ENCODE data around the gene GMPS. TPM values are rescaled to one million over a fixed set of nuclear protein-coding genes. Genes with fewer than 3 reads are reported as not detected.

The GMPS gene
- total RNA-seq, 6 donors from 2014 or later, result 9.4 to 38.0 (median 28.5) TPM

DNA sequence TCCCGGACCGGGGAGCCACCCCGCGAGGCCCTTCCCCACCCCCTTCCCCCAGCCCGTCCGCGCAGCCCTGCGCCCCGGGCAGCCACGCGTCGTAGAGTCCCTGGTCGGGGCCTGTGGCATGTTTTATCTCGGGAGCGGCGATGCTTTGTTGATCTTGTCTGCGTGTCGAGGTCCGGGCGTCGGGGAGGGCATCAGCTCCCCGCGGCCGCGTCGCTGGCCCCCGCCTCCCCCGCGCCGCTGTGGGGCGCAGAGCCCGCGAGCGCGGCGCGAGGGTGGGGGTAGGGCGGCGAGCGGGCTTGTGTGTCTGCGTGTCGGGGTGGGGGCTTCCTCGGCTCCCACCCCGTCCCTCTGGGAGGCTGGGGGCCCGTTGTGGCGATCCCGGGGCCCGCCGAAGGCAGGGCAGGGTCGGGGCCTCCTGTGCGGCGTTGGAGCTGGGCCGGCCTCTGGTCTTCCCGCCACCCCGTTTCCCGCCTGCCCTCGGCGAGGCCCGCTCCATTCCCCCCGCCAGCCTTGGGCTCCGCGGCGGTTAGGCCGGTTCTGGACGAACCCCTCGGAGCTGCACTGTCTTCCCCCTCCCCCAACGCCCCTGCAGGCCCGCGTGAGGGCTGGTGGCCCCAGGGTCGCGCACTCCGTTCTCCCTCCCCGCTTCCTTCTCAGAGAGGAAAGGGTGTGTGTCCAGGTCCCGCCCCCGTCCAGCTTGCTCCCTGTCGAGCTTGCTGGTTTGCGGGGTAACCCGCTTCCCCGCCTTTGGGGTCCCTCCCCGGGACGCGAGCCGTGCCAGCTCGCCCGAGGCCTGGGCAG lies 695 bp downstream of the GMPS start:
- H3K27me3 ChIP-seq, result no peaks in the 10 kb centered on the region
- TF ChIP-seq POLR2A (IDR thresholded peaks at IDR 0.05) (no peak), EP300 (IDR thresholded peaks at IDR 0.05) (no peak), POLR2AphosphoS5 (IDR thresholded peaks at IDR 0.05) (no peak)
- TF ChIP-seq, protein P1, sequence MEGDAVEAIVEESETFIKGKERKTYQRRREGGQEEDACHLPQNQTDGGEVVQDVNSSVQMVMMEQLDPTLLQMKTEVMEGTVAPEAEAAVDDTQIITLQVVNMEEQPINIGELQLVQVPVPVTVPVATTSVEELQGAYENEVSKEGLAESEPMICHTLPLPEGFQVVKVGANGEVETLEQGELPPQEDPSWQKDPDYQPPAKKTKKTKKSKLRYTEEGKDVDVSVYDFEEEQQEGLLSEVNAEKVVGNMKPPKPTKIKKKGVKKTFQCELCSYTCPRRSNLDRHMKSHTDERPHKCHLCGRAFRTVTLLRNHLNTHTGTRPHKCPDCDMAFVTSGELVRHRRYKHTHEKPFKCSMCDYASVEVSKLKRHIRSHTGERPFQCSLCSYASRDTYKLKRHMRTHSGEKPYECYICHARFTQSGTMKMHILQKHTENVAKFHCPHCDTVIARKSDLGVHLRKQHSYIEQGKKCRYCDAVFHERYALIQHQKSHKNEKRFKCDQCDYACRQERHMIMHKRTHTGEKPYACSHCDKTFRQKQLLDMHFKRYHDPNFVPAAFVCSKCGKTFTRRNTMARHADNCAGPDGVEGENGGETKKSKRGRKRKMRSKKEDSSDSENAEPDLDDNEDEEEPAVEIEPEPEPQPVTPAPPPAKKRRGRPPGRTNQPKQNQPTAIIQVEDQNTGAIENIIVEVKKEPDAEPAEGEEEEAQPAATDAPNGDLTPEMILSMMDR (IDR thresholded peaks at IDR 0.05), result no peak
- peaks cover 21 to 24% (median 22%) of the 10 kb centered on the region in 4 donors for H3K4me1 ChIP-seq
- H3K36me3 ChIP-seq, result no peaks in the 10 kb centered on the region
- no peaks in the 10 kb centered on the region for H3K9me3 ChIP-seq
- 0% methylated on average over 10 to 28 of the region's 85 CpGs for WGBS, 2 donors
- peak overlapping the region; percentile 93 to 97 (median 94) for H3K27ac ChIP-seq
- peak; percentile 77 to 90 for DNase-seq
- peak overlapping the region; percentile 80 to 98 (median 94) for H3K4me3 ChIP-seq
- peak; percentile 46 to 67 for ATAC-seq (ENCODE audit: low FRiP score in 2 of 2)

DNA sequence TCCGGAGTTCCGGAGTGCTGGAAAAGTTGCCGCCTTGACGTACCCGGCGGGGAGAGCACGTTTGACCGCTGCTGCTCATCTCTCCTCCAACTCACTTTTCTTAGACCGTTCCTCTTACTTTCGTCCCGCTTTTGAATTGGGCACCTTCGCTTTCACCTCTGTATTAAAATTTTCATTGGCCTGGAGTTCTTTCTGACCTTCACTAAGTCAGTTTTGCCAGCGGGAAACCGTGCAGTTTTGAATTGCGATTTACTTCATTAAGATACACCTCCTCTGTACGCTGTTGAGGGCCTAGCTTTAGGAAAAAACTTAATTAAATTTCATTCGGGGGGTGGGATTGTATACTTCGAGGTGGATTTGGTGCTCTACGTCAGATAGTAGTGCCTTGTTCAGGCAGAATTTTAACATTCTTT lies 1.3 kb downstream of the GMPS start:
- ATAC-seq (ENCODE audit: low FRiP score in 2 of 2), result no peak
- Histone ChIP-seq H3K27ac (peak overlapping the region; percentile 93 to 97 (median 94)), H3K4me3 (peak overlapping the region; percentile 80 to 98 (median 94)), H3K9me3 (no peaks in the 10 kb centered on the region), H3K4me1 (peaks cover 21 to 24% (median 22%) of the 10 kb centered on the region in 4 donors), H3K36me3 (no peaks in the 10 kb centered on the region), H3K27me3 (no peaks in the 10 kb centered on the region)
- DNase-seq, result no peak
- TF ChIP-seq POLR2AphosphoS5 (IDR thresholded peaks at IDR 0.05) (no peak), POLR2A (IDR thresholded peaks at IDR 0.05) (no peak), EP300 (IDR thresholded peaks at IDR 0.05) (no peak)
- TF ChIP-seq, protein P1 (IDR thresholded peaks at IDR 0.05), result no peak
- 0 to 1% methylated on average over 19 of the region's 19 CpGs for WGBS, 2 donors

DNA sequence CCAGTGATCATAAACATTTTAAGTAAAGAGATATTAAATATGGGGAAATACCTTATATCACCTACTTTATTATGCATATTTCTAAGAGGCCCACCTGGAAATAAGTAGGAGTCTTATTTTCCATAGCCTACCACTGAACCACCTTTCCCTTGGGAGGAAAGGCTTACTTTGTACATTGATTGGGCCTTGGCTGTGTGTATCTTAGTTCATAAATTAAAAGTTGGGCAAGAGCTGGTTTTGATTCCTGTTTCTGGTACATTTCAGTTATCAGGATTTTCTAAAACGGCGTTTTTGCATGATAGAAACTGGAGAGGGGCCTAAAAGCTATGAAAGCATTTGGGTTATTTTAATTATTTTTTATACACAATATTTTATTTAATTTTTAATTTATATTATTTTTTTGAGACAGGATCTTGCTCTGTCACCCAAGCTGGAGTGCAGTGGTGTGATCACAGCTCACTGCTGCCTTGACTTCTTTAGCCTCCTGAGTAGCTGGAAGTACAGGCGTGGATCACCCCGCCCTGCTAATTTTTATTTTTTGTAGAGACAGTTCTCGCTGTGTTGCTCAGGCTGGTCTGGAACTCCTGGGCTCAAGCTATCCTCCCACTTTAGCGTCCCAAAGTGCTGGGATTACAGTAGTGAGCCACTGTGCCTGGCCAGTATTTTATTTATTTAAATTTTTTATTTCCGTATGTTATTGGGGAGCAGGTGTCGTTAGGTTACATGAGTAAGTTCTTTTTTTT lies 2.6 kb downstream of the GMPS start:
- H3K4me1 ChIP-seq, result peaks cover 21 to 24% (median 22%) of the 10 kb centered on the region in 4 donors
- DNase-seq (no peak), ATAC-seq (ENCODE audit: low FRiP score in 2 of 2) (no peak)
- H3K27me3 ChIP-seq, result no peaks in the 10 kb centered on the region
- WGBS, 2 donors, result 78 to 79% methylated on average over 8 of the region's 8 CpGs
- H3K27ac ChIP-seq, result no peak overlapping the region
- H3K36me3 ChIP-seq, result no peaks in the 10 kb centered on the region
- no peak for TF ChIP-seq POLR2A (IDR thresholded peaks at IDR 0.05)
- TF ChIP-seq, protein P1 (IDR thresholded peaks at IDR 0.05), result no peak
- no peak overlapping the region for H3K4me3 ChIP-seq
- H3K9me3 ChIP-seq, result no peaks in the 10 kb centered on the region

DNA sequence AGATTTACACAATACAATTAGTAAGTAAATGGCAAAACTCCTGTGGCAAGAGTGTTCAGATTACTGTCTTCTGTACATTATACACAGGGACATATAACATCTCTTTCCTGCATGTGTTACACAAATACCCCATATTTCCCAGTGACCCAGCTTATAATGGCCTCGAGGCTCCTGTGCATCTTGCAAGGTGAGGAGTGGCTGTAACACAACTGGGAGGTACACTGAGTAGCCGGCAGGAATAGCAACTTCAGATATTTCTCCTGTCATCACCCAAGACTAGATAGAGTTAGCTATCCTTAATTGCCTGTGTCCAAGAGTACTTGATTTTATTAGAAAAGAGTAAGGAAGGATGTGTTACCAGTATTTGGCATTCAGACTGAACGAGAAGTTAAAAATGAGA lies 5.6 kb downstream of the GMPS start:
- WGBS, 2 donors, result 61 to 67% methylated on average over 3 of the region's 3 CpGs
- H3K4me1 ChIP-seq, result peaks cover 15 to 16% (median 16%) of the 10 kb centered on the region in 4 donors
- DNase-seq (no peak), ATAC-seq (ENCODE audit: low FRiP score in 2 of 2) (no peak)
- no peak overlapping the region for H3K4me3 ChIP-seq
- H3K27ac ChIP-seq, result no peak overlapping the region
- no peaks in the 10 kb centered on the region for H3K27me3 ChIP-seq
- TF ChIP-seq EP300 (IDR thresholded peaks at IDR 0.05), result no peak
- no peak for TF ChIP-seq POLR2A (IDR thresholded peaks at IDR 0.05)
- TF ChIP-seq, protein P1 (IDR thresholded peaks at IDR 0.05), result no peak
- no peak for TF ChIP-seq POLR2AphosphoS5 (IDR thresholded peaks at IDR 0.05)
- H3K9me3 ChIP-seq, result no peaks in the 10 kb centered on the region
- no peaks in the 10 kb centered on the region for H3K36me3 ChIP-seq
